Neural cell (in vitro differentiated cells): ENCODE measurements around the gene POLR2J3.
"Not testable (repeated sequence)": the region's sequence is repeated elsewhere in the genome, so short reads cannot be mapped to it uniquely, and the experiment has no call there.

Source experiments
- EZH2 ChIP-seq: fragments of 200-600, 300-800 bp; shearing (Covaris generic), sonication (generic); IDR thresholded peaks from 2 replicates; pipeline ENCODE4 v1.6.1; 2014; ENCODE audit warnings: antibody characterized with exemption, low read length, borderline replicate concordance, mild to moderate bottlenecking; ENCODE audit not compliant: insufficient read depth, poor library complexity, severe bottlenecking
- POLR2AphosphoS5 ChIP-seq: IDR thresholded peaks from 2 replicates; pipeline ENCODE4 v1.6.1; 2012
- TF ChIP-seq, protein P1 (sequence below): fragments of 450-650 bp; IDR thresholded peaks from 2 replicates; pipeline ENCODE4 v1.5.1; 2014; ENCODE audit warnings: antibody characterized with exemption, mild to moderate bottlenecking, moderate library complexity; ENCODE audit not compliant: poor library complexity, severe bottlenecking

DNA sequence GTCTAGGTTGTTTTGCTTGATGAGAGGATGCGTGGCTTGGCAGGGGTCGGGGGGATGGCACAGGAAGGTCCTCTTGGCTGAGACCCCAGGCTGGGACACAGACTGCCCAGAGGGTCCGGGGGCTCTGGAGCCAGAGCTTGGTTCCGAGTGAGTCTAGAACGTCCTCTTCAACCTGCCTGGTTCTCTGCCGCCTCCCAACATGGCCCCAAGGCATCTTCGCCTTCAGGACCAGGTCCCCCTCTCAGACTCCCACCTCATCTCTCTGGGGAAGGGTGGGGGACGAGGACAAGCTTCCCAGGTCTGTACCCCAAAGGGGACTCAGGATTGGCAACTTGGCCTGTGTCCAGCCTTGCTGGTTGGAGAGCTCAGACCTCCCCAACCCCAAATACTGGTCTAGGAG is 30.3 kb downstream of the POLR2J3 start:
- TF ChIP-seq, protein P1, sequence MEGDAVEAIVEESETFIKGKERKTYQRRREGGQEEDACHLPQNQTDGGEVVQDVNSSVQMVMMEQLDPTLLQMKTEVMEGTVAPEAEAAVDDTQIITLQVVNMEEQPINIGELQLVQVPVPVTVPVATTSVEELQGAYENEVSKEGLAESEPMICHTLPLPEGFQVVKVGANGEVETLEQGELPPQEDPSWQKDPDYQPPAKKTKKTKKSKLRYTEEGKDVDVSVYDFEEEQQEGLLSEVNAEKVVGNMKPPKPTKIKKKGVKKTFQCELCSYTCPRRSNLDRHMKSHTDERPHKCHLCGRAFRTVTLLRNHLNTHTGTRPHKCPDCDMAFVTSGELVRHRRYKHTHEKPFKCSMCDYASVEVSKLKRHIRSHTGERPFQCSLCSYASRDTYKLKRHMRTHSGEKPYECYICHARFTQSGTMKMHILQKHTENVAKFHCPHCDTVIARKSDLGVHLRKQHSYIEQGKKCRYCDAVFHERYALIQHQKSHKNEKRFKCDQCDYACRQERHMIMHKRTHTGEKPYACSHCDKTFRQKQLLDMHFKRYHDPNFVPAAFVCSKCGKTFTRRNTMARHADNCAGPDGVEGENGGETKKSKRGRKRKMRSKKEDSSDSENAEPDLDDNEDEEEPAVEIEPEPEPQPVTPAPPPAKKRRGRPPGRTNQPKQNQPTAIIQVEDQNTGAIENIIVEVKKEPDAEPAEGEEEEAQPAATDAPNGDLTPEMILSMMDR: not testable (repeated sequence)
- TF ChIP-seq EZH2, POLR2AphosphoS5: not testable (repeated sequence)
